DND-41 (cell line): Measurements from ENCODE around the gene C5orf52.

ENCODE experiments used
- ATAC-seq: fragments of 200-7000 bp; cut with Tn5 transposase; 3 replicates; pipeline ENCODE4 v1.9.1; 2021; ENCODE audit warnings: low read depth; ENCODE audit not compliant: insufficient read depth
- DNase-seq: peaks from one replicate; pipeline ENCODE4 v3.0.0-alpha.2; 2020
- H2AFZ ChIP-seq: 2 replicates; pipeline ENCODE4 v1.6.0; 2012; ENCODE audit warnings: low read depth, low read length
- H3K27ac ChIP-seq: 2 replicates; pipeline ENCODE4 v1.5.1; 2012; ENCODE audit warnings: low read length, inconsistent platforms
- H3K27me3 ChIP-seq: fragments of 200-600 bp; sonication (generic); 2 replicates; pipeline ENCODE4 v1.6.0; 2012; ENCODE audit warnings: low read length, mild to moderate bottlenecking, inconsistent platforms; ENCODE audit not compliant: insufficient read depth, poor library complexity
- H3K36me3 ChIP-seq: 2 replicates; pipeline ENCODE4 v1.5.1; 2012; ENCODE audit warnings: low read length, inconsistent platforms; ENCODE audit not compliant: insufficient read depth
- H3K4me1 ChIP-seq: 2 replicates; pipeline ENCODE4 v1.5.1; 2012; ENCODE audit warnings: mild to moderate bottlenecking, low read length; ENCODE audit not compliant: insufficient read depth
- H3K4me2 ChIP-seq: 2 replicates; pipeline ENCODE4 v1.6.0; 2012; ENCODE audit warnings: mild to moderate bottlenecking, moderate library complexity, low read length, inconsistent platforms; ENCODE audit not compliant: insufficient read depth
- H3K4me3 ChIP-seq, 2 experiments: fragments of 200-600 bp in 1 of 2; shearing (Covaris generic) in 1 of 2; 2 replicates each; pipeline ENCODE4 v1.5.1; 2012 to 2016; ENCODE audit warnings: inconsistent platforms in 2 of 2, low read length in 2 of 2, mild to moderate bottlenecking in 2 of 2, low read depth in 1 of 2, moderate library complexity in 1 of 2
- H3K79me2 ChIP-seq: 2 replicates; pipeline ENCODE4 v1.6.0; 2012; ENCODE audit warnings: low read length, inconsistent platforms; ENCODE audit not compliant: insufficient read depth
- H3K9ac ChIP-seq: 2 replicates; pipeline ENCODE4 v1.6.0; 2012; ENCODE audit warnings: low read depth, mild to moderate bottlenecking, inconsistent platforms, low read length, moderate library complexity
- H3K9me3 ChIP-seq: 2 replicates; pipeline ENCODE4 v1.5.1; 2012; ENCODE audit warnings: low read length, moderate library complexity, mild to moderate bottlenecking, inconsistent platforms; ENCODE audit not compliant: insufficient read depth, severe bottlenecking
- H4K20me1 ChIP-seq: 2 replicates; pipeline ENCODE4 v1.6.0; 2012; ENCODE audit warnings: low read length; ENCODE audit not compliant: insufficient read depth
- EZH2 ChIP-seq: IDR thresholded peaks from 3 replicates; pipeline ENCODE4 v1.6.1; 2012; ENCODE audit warnings: borderline replicate concordance, low read depth, mild to moderate bottlenecking, moderate library complexity, low read length, inconsistent platforms; ENCODE audit not compliant: severe bottlenecking
- TF ChIP-seq, protein P1 (sequence below): IDR thresholded peaks from 2 replicates; pipeline ENCODE4 v1.5.1; 2012; ENCODE audit warnings: borderline replicate concordance, low read length, moderate library complexity, mild to moderate bottlenecking; ENCODE audit not compliant: poor library complexity, severe bottlenecking; ENCODE audit errors: extremely low read depth

C5orf52 gene

DNA sequence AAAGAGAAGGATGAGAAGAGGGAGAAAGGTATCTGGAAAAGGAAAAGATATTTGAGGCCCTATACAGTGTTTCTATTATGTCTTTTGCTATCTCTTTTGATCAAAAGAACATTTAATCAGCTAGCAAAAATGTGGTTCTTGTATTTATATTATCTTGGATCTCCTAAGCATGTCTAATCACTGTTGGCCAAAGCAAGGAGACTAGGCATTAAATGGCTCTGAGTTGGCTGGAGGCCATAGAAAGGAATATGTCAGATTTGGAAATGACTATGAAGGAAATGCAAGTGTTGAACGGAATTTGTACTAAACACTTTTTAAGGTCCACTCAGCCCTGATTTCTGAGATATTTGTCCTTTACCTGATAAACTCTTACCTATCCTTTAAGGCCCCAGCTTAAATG lies 37.5 kb downstream of the C5orf52 start:
- TF ChIP-seq, protein P1, sequence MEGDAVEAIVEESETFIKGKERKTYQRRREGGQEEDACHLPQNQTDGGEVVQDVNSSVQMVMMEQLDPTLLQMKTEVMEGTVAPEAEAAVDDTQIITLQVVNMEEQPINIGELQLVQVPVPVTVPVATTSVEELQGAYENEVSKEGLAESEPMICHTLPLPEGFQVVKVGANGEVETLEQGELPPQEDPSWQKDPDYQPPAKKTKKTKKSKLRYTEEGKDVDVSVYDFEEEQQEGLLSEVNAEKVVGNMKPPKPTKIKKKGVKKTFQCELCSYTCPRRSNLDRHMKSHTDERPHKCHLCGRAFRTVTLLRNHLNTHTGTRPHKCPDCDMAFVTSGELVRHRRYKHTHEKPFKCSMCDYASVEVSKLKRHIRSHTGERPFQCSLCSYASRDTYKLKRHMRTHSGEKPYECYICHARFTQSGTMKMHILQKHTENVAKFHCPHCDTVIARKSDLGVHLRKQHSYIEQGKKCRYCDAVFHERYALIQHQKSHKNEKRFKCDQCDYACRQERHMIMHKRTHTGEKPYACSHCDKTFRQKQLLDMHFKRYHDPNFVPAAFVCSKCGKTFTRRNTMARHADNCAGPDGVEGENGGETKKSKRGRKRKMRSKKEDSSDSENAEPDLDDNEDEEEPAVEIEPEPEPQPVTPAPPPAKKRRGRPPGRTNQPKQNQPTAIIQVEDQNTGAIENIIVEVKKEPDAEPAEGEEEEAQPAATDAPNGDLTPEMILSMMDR: no peak
- no peak for TF ChIP-seq EZH2
- Histone ChIP-seq H3K4me2 (no peak overlapping the region), H3K79me2 (no peaks in the 10 kb centered on the region), H3K9me3 (no peaks in the 10 kb centered on the region), H2AFZ (no peak overlapping the region), H3K4me1 (no peaks in the 10 kb centered on the region), H3K27ac (no peak overlapping the region), H4K20me1 (no peaks in the 10 kb centered on the region), H3K27me3 (no peaks in the 10 kb centered on the region), H3K4me3 (no peak overlapping the region), H3K36me3 (no peaks in the 10 kb centered on the region), H3K9ac (no peak overlapping the region)
- no peak for ATAC-seq
- DNase-seq: no peak

DNA sequence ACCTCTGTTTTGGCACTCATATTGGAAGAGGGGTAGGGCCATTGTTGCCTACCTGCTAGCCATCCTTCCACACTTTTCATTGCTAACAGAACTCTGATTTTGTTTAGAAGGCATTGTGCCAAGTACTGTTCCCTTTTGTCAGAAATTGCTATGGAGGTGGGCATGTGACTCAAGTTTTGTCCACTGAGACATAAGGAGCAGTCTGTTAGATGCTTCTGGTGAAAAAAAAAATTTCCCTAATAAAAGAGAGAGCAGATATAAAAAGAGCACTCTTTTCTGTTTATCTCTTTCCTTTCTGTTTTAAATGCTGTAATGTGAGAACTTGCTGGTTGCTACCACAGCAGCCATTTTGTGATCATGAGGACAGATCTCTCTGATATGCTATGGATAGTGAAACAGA lies 38.0 kb downstream of the C5orf52 start:
- DNase-seq: no peak
- Histone ChIP-seq H3K9me3 (no peaks in the 10 kb centered on the region), H3K27me3 (no peaks in the 10 kb centered on the region), H3K4me1 (no peaks in the 10 kb centered on the region), H2AFZ (no peak overlapping the region), H3K4me3 (no peak overlapping the region), H3K4me2 (no peak overlapping the region), H3K79me2 (no peaks in the 10 kb centered on the region), H4K20me1 (no peaks in the 10 kb centered on the region), H3K27ac (no peak overlapping the region), H3K9ac (no peak overlapping the region), H3K36me3 (no peaks in the 10 kb centered on the region)
- ATAC-seq: no peak
- TF ChIP-seq EZH2: no peak
- TF ChIP-seq, protein P1: no peak

DNA sequence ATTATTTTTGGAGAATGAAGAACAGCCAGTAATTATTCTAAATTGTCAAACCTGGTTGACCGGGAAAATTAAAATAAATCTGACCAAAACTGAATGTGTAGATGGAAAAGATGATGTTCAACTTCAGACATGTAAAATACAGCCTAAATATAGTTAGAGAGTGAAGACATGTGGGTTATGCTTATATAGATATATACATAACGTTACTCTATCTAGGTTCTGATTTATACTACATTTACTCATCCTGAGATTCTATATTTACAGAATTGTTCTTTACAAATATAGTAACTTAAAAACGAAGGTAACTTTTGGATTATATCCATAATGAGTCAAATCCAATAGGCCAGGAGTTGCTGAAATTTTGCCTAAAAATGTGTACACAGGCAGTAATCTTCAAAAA lies 39.1 kb downstream of the C5orf52 start:
- Histone ChIP-seq H3K36me3 (no peaks in the 10 kb centered on the region), H3K4me2 (no peak overlapping the region), H3K27me3 (no peaks in the 10 kb centered on the region), H3K4me3 (no peak overlapping the region), H3K9ac (no peak overlapping the region), H4K20me1 (no peaks in the 10 kb centered on the region), H2AFZ (no peak overlapping the region), H3K9me3 (no peaks in the 10 kb centered on the region), H3K79me2 (no peaks in the 10 kb centered on the region), H3K4me1 (no peaks in the 10 kb centered on the region), H3K27ac (no peak overlapping the region)
- ATAC-seq (no peak), DNase-seq (no peak)
- TF ChIP-seq EZH2: no peak
- TF ChIP-seq, protein P1: no peak

DNA sequence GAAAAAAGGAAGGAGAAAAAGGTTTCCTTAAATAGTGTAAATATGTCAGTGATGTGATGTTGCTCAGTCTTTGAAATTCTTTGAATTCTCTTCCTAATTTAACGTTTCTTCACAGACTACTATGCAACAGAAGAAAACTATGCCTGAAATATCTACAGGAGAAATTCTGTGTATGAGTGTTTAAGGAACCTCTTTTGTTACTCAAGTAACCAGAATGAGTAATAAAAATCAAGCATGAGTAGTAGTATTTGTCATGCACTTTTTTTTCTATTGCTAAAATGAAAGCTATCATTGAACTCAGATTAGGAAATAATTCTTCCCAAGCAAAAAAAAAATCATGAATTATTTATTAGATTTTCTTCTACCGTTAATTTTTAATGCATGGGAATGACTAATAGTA lies 39.5 kb downstream of the C5orf52 start:
- ATAC-seq (no peak), DNase-seq (no peak)
- H3K9ac ChIP-seq: no peak overlapping the region
- H4K20me1 ChIP-seq: no peaks in the 10 kb centered on the region
- H3K4me3 ChIP-seq: no peak overlapping the region
- H3K4me2 ChIP-seq: no peak overlapping the region
- no peaks in the 10 kb centered on the region for H3K79me2 ChIP-seq
- no peaks in the 10 kb centered on the region for H3K36me3 ChIP-seq
- no peaks in the 10 kb centered on the region for H3K27me3 ChIP-seq
- no peaks in the 10 kb centered on the region for H3K4me1 ChIP-seq
- H2AFZ ChIP-seq: no peak overlapping the region
- H3K27ac ChIP-seq: no peak overlapping the region
- TF ChIP-seq EZH2: no peak
- TF ChIP-seq, protein P1: no peak
- no peaks in the 10 kb centered on the region for H3K9me3 ChIP-seq
